Large intestine (tissue), 3 donors: ENCODE measurements around the gene MYL2. TPM values are rescaled to one million over a fixed set of nuclear protein-coding genes. Genes with fewer than 3 reads are reported as not detected.

Experiments used
- DNase-seq, 2 donors: peaks; one replicate each; pipeline versions ENCODE4 v3.0.0 to v3.0.0-alpha.2; 2013
- H3K27ac ChIP-seq: one replicate; pipeline ENCODE4 v1.5.1; 2013; ENCODE audit warnings: low read length
- H3K27me3 ChIP-seq: 2 replicates; pipeline ENCODE4 v1.6.1; 2013; ENCODE audit warnings: low read length; ENCODE audit not compliant: control insufficient read depth, insufficient read depth
- H3K36me3 ChIP-seq: 2 replicates; pipeline ENCODE4 v1.6.1; 2013; ENCODE audit warnings: low read length; ENCODE audit not compliant: control insufficient read depth, insufficient read depth
- H3K4me1 ChIP-seq: one replicate; pipeline ENCODE4 v1.6.1; 2013; ENCODE audit warnings: low read length; ENCODE audit not compliant: control insufficient read depth, insufficient read depth
- H3K4me3 ChIP-seq: one replicate; pipeline ENCODE4 v1.5.1; 2013; ENCODE audit warnings: low read length
- H3K9me3 ChIP-seq: one replicate; pipeline ENCODE4 v1.6.1; 2013; ENCODE audit warnings: mild to moderate bottlenecking, low read depth, low read length, moderate library complexity; ENCODE audit not compliant: control insufficient read depth
- whole genome bisulfite sequencing: methylation state at CpG from one replicate; pipeline ENCODE4 v1.1.5; 2013; ENCODE audit warnings: low lambda C conversion rate; ENCODE audit not compliant: insufficient coverage; 5-methylcytosine and 5-hydroxymethylcytosine counted together
- polyA plus RNA-seq: library from polyadenylated mRNA; unstranded; fragments of 120-200 nt; gene quantifications from one replicate; pipeline ENCODE4 v1.2.1, GENCODE V29; 2013

MYL2 gene
- polyA plus RNA-seq, 1 donor: 1.5 TPM

- H3K27ac ChIP-seq: no peak overlapping the region
- DNase-seq: peak in 1 of 2 donors; percentile 34
- H3K9me3 ChIP-seq: no peaks in the 10 kb centered on the region
- WGBS: 59% methylated on average over 4 of the region's 4 CpGs
- H3K4me3 ChIP-seq: no peak overlapping the region
- H3K27me3 ChIP-seq: no peaks in the 10 kb centered on the region
- H3K36me3 ChIP-seq: no peaks in the 10 kb centered on the region
- H3K4me1 ChIP-seq: no peaks in the 10 kb centered on the region
These were observed 19.0 kb downstream of the MYL2 start for GRCh38 chr12:110901401-110901800.

- H3K9me3 ChIP-seq: no peaks in the 10 kb centered on the region
- no peak for DNase-seq
- no peaks in the 10 kb centered on the region for H3K36me3 ChIP-seq
- H3K27me3 ChIP-seq: peaks cover 2% of the 10 kb centered on the region
- H3K4me1 ChIP-seq: no peaks in the 10 kb centered on the region
- H3K4me3 ChIP-seq: no peak overlapping the region
- no peak overlapping the region for H3K27ac ChIP-seq
- no CpG with 5 or more reads among the region's 3 CpGs for WGBS
These were observed 23.8 kb downstream of the MYL2 start for GRCh38 chr12:110896559-110896958.

- Histone ChIP-seq H3K9me3 (no peaks in the 10 kb centered on the region), H3K27ac (no peak overlapping the region), H3K27me3 (peaks cover 2% of the 10 kb centered on the region), H3K4me3 (no peak overlapping the region), H3K36me3 (no peaks in the 10 kb centered on the region), H3K4me1 (no peaks in the 10 kb centered on the region)
- DNase-seq: no peak
- WGBS: no CpG with 5 or more reads among the region's 3 CpGs
These were observed 26.4 kb downstream of the MYL2 start for GRCh38 chr12:110893956-110894355.

GRCh38 chr12:110889361-110889760, 31.0 kb downstream of the MYL2 start:
- no peak overlapping the region for H3K27ac ChIP-seq
- H3K4me1 ChIP-seq: no peaks in the 10 kb centered on the region
- no peak for DNase-seq
- no peaks in the 10 kb centered on the region for H3K9me3 ChIP-seq
- no peak overlapping the region for H3K4me3 ChIP-seq
- 86% methylated on average over 4 of the region's 12 CpGs for WGBS
- no peaks in the 10 kb centered on the region for H3K36me3 ChIP-seq
- no peaks in the 10 kb centered on the region for H3K27me3 ChIP-seq

GRCh38 chr12:110888256-110888991, 32.0 kb downstream of the MYL2 start:
- no peaks in the 10 kb centered on the region for H3K27me3 ChIP-seq
- no peak overlapping the region for H3K27ac ChIP-seq
- no CpG with 5 or more reads among the region's 5 CpGs for WGBS
- H3K4me1 ChIP-seq: no peaks in the 10 kb centered on the region
- H3K4me3 ChIP-seq: no peak overlapping the region
- DNase-seq: no peak
- no peaks in the 10 kb centered on the region for H3K9me3 ChIP-seq
- H3K36me3 ChIP-seq: no peaks in the 10 kb centered on the region

GRCh38 chr12:110885152-110885840, 35.1 kb downstream of the MYL2 start:
- no peak overlapping the region for H3K4me3 ChIP-seq
- H3K4me1 ChIP-seq: no peaks in the 10 kb centered on the region
- no peaks in the 10 kb centered on the region for H3K9me3 ChIP-seq
- WGBS: 48% methylated on average over 2 of the region's 6 CpGs
- DNase-seq: no peak
- H3K36me3 ChIP-seq: no peaks in the 10 kb centered on the region
- H3K27ac ChIP-seq: no peak overlapping the region
- no peaks in the 10 kb centered on the region for H3K27me3 ChIP-seq

GRCh38 chr12:110883251-110883650, 37.1 kb downstream of the MYL2 start:
- Histone ChIP-seq H3K27me3 (no peaks in the 10 kb centered on the region), H3K4me3 (no peak overlapping the region), H3K9me3 (no peaks in the 10 kb centered on the region), H3K27ac (no peak overlapping the region), H3K4me1 (no peaks in the 10 kb centered on the region), H3K36me3 (no peaks in the 10 kb centered on the region)
- no CpG with 5 or more reads among the region's 4 CpGs for WGBS
- no peak for DNase-seq

- H3K9me3 ChIP-seq: no peaks in the 10 kb centered on the region
- DNase-seq: no peak
- no peak overlapping the region for H3K27ac ChIP-seq
- H3K4me1 ChIP-seq: no peaks in the 10 kb centered on the region
- no peak overlapping the region for H3K4me3 ChIP-seq
- WGBS: 100% methylated on average over 1 of the region's 2 CpGs
- H3K27me3 ChIP-seq: no peaks in the 10 kb centered on the region
- no peaks in the 10 kb centered on the region for H3K36me3 ChIP-seq
These were observed 39.7 kb downstream of the MYL2 start for GRCh38 chr12:110880651-110881050.

- Histone ChIP-seq H3K4me3 (no peak overlapping the region), H3K9me3 (no peaks in the 10 kb centered on the region), H3K36me3 (no peaks in the 10 kb centered on the region), H3K27ac (no peak overlapping the region), H3K4me1 (no peaks in the 10 kb centered on the region), H3K27me3 (no peaks in the 10 kb centered on the region)
- DNase-seq: no peak
These were observed 45.6 kb downstream of the MYL2 start for GRCh38 chr12:110874781-110875180.

GRCh38 chr12:110874351-110874750, 46.0 kb downstream of the MYL2 start:
- Histone ChIP-seq H3K9me3 (no peaks in the 10 kb centered on the region), H3K27me3 (no peaks in the 10 kb centered on the region), H3K27ac (no peak overlapping the region), H3K4me1 (no peaks in the 10 kb centered on the region), H3K36me3 (no peaks in the 10 kb centered on the region), H3K4me3 (no peak overlapping the region)
- no CpG with 5 or more reads among the region's 2 CpGs for WGBS
- no peak for DNase-seq

- Histone ChIP-seq H3K4me1 (no peaks in the 10 kb centered on the region), H3K36me3 (no peaks in the 10 kb centered on the region), H3K9me3 (no peaks in the 10 kb centered on the region), H3K27me3 (no peaks in the 10 kb centered on the region), H3K4me3 (no peak overlapping the region), H3K27ac (no peak overlapping the region)
- DNase-seq: no peak
- WGBS: 90% methylated on average over 2 of the region's 4 CpGs
These were observed 48.3 kb downstream of the MYL2 start for GRCh38 chr12:110872100-110872499.
